Spleen (tissue), 11 donors: Measurements from ENCODE around the gene RPL31. TPM values are rescaled to one million over a fixed set of nuclear protein-coding genes. Genes with fewer than 3 reads are reported as not detected.
A peak's percentile ranks its signal among the peaks of the same experiment; 100 is the strongest.

Experiments
- DNase-seq: peaks from one replicate; pipeline ENCODE4 v3.0.0-alpha.2; 2020
- H3K27ac ChIP-seq, 8 donors: fragments of 200-600 bp; sonication (generic) in 7 of 8; 1 replicate in 4 of 8; 2 replicates in 4 of 8; pipeline versions ENCODE4 v1.5.0 to v1.8.0; 2016 to 2021; ENCODE audit warnings: inconsistent platforms in 4 of 8, mild to moderate bottlenecking in 4 of 8, moderate library complexity in 1 of 8
- H3K27me3 ChIP-seq, 7 donors: fragments of 200-600 bp; sonication (generic) in 6 of 7; replicated peaks in 1 of 7; 1 replicate in 4 of 7; 2 replicates in 3 of 7; pipeline versions ENCODE4 v1.5.0 to v1.8.0; 2016 to 2021; ENCODE audit warnings: inconsistent platforms in 3 of 7, mild to moderate bottlenecking in 1 of 7
- H3K36me3 ChIP-seq, 6 donors: fragments of 200-600 bp; sonication (generic) in 5 of 6; 1 replicate in 4 of 6; 2 replicates in 2 of 6; pipeline versions ENCODE4 v1.5.0 to v1.8.0; 2016 to 2021; ENCODE audit warnings: inconsistent platforms in 2 of 6
- H3K4me1 ChIP-seq, 6 donors: fragments of 200-600 bp; sonication (generic) in 5 of 6; 1 replicate in 3 of 6; 2 replicates in 3 of 6; pipeline versions ENCODE4 v1.5.0 to v1.8.0; 2016 to 2021; ENCODE audit warnings: inconsistent platforms in 3 of 6
- H3K4me3 ChIP-seq, 8 donors: fragments of 200-600 bp; sonication (generic) in 7 of 8; 1 replicate in 4 of 8; 2 replicates in 4 of 8; pipeline versions ENCODE4 v1.5.0 to v1.8.0; 2016 to 2021; ENCODE audit warnings: inconsistent platforms in 4 of 8, mild to moderate bottlenecking in 4 of 8, moderate library complexity in 2 of 8
- H3K9me3 ChIP-seq, 8 donors: fragments of 200-600 bp; sonication (generic) in 7 of 8; 1 replicate in 4 of 8; 2 replicates in 4 of 8; pipeline versions ENCODE4 v1.5.0 to v1.8.0; 2016 to 2021; ENCODE audit warnings: inconsistent platforms in 4 of 8
- CTCF ChIP-seq, 11 experiments: fragments of 200-600 bp in 7 of 11; fragments of 450-650 bp in 4 of 11; sonication (generic) in 4 of 11; IDR thresholded peaks in 8 of 11; conservative IDR thresholded peaks in 3 of 11; 1 replicate in 7 of 11; 2 replicates in 4 of 11; pipeline versions ENCODE4 v1.4.0 to v1.8.0; 2016 to 2021; ENCODE audit warnings: antibody characterized with exemption in 11 of 11, inconsistent platforms in 4 of 11, mild to moderate bottlenecking in 1 of 11
- POLR2A ChIP-seq, 3 donors: fragments of 450-650 bp; IDR thresholded peaks; one replicate each; pipeline ENCODE4 v1.5.1; 2017; ENCODE audit warnings: antibody characterized with exemption in 3 of 3, mild to moderate bottlenecking in 1 of 3
- POLR2AphosphoS5 ChIP-seq, 3 donors: sonication (generic); formaldehyde crosslinking; IDR thresholded peaks; one replicate each; pipeline ENCODE4 v1.5.1; 2017; ENCODE audit warnings: antibody characterized with exemption in 3 of 3
- WGBS, 5 donors: extraction: QIAGEN DNeasy Blood & Tissue Kit in 3 of 5; methylation state at CpG; one replicate each; pipeline versions ENCODE4 v1.1.5 to v1.1.7; 2013 to 2018; 5-methylcytosine and 5-hydroxymethylcytosine counted together
- intact Hi-C: fragments of 100-400 bp; cut with DNase I; formaldehyde crosslinking; loops from one replicate; pipeline ENCODE4 v1.15.0; 2023; ENCODE audit warnings: low total_unique reads
- polyA plus RNA-seq, 3 donors: library from polyadenylated mRNA; stranded (reverse); fragments of 200-250 nt; gene quantifications; one replicate each; pipeline ENCODE4 v1.2.1, GENCODE V29; 2013
- total RNA-seq, 7 donors: library from RNA; depleted of rRNA in 3 of 7; stranded (reverse); fragments of >200 nt in 3 of 7; fragmentation: NEBNext Ultra II Directional in 4 of 7; extraction: Animal tissue kit (Norgen Biotek cat#: 25700) in 4 of 7; gene quantifications; one replicate each; pipeline versions ENCODE4 v1.1.0 to v1.2.1, GENCODE V29; 2016 to 2021
- donor health status: healthy with polysubstance abuse.
- donor health status: DM: no; HTN: no; CAD: no; lungs with moderate emphysema.
- donor health status: DM: no; HTN: no; CAD: no.
- donor health status: Bipolar disorder and iron deficiency.
- donor health status: healthy.
- donor health status: DM: no; HTN: no; CAD: no.
- donor health status: DM: yes; HTN: yes; CAD: no.

RPL31 gene
- total and polyA plus RNA-seq, 10 donors: 876 to 10,502 (median 1,250) TPM

GRCh38 chr2:101038455-101039255, 36.6 kb downstream of the RPL31 start:
- H3K27me3 ChIP-seq: no peaks in the 10 kb centered on the region
- H3K4me3 ChIP-seq: no peak overlapping the region
- peaks cover 0 to 67% (median 20%) of the 10 kb centered on the region in 6 donors for H3K36me3 ChIP-seq
- H3K9me3 ChIP-seq: no peaks in the 10 kb centered on the region
- TF ChIP-seq POLR2AphosphoS5 (IDR thresholded peaks at IDR 0.05) (peak in 2 of 3 donors; percentile 2 to 23), POLR2A (IDR thresholded peaks at IDR 0.05) (no peak), CTCF (IDR thresholded peaks at IDR 0.05 in 8 of 11, conservative IDR thresholded peaks at IDR 0.05 in 3 of 11) (peak in 8 of 11 experiments; percentile 6 to 59 (median 32))
- intact Hi-C loops: no loop called here
- no peak for DNase-seq
- H3K27ac ChIP-seq: peak overlapping the region in 3 of 8 donors; percentile 74 to 80 (median 79)
- 86 to 93% (median 91%) methylated on average over 21 of the region's 21 CpGs for WGBS, 5 donors
- H3K4me1 ChIP-seq: peaks cover 0 to 58% (median 12%) of the 10 kb centered on the region in 6 donors

- intact Hi-C loops: loop anchor here (10.0 kb wide), 1 partner anchor 95 kb away; no protein-coding TSS in a partner anchor
- Histone ChIP-seq H3K4me3 (no peak overlapping the region), H3K36me3 (peaks cover 0 to 52% (median 15%) of the 10 kb centered on the region in 6 donors), H3K27me3 (no peaks in the 10 kb centered on the region), H3K27ac (peak overlapping the region in 4 of 8 donors; percentile 67 to 80 (median 76)), H3K9me3 (no peaks in the 10 kb centered on the region), H3K4me1 (peaks cover 0 to 62% (median 14%) of the 10 kb centered on the region in 6 donors)
- WGBS, 5 donors: 88 to 93% (median 90%) methylated on average over 13 of the region's 13 CpGs
- DNase-seq: no peak
- TF ChIP-seq POLR2A (IDR thresholded peaks at IDR 0.05): no peak
- no peak for TF ChIP-seq CTCF (IDR thresholded peaks at IDR 0.05 in 8 of 11, conservative IDR thresholded peaks at IDR 0.05 in 3 of 11)
- TF ChIP-seq POLR2AphosphoS5 (IDR thresholded peaks at IDR 0.05): no peak
Observed at GRCh38 chr2:101040072-101040471, 38.0 kb downstream of the RPL31 start.

- 61 to 86% (median 77%) methylated on average over 6 of the region's 6 CpGs for WGBS, 5 donors
- Histone ChIP-seq H3K27ac (peak overlapping the region in 6 of 8 donors; percentile 27 to 80 (median 70)), H3K4me1 (peaks cover 0 to 62% (median 14%) of the 10 kb centered on the region in 6 donors), H3K36me3 (peaks cover 0 to 51% (median 10%) of the 10 kb centered on the region in 6 donors), H3K27me3 (no peaks in the 10 kb centered on the region), H3K4me3 (peak overlapping the region in 1 of 8 donors; percentile 5), H3K9me3 (no peaks in the 10 kb centered on the region)
- no peak for DNase-seq
- intact Hi-C loops: loop anchor here (10.0 kb wide), 1 partner anchor 94 kb away; no protein-coding TSS in a partner anchor
- TF ChIP-seq CTCF (IDR thresholded peaks at IDR 0.05 in 8 of 11, conservative IDR thresholded peaks at IDR 0.05 in 3 of 11): no peak
- TF ChIP-seq POLR2AphosphoS5 (IDR thresholded peaks at IDR 0.05): no peak
- no peak for TF ChIP-seq POLR2A (IDR thresholded peaks at IDR 0.05)
Observed at GRCh38 chr2:101040761-101041160, 38.7 kb downstream of the RPL31 start.

GRCh38 chr2:101041413-101041812, 39.3 kb downstream of the RPL31 start:
- Histone ChIP-seq H3K27me3 (no peaks in the 10 kb centered on the region), H3K27ac (peak overlapping the region in 6 of 8 donors; percentile 27 to 80 (median 70)), H3K9me3 (no peaks in the 10 kb centered on the region), H3K4me3 (no peak overlapping the region), H3K36me3 (peaks cover 0 to 51% (median 10%) of the 10 kb centered on the region in 6 donors), H3K4me1 (peaks cover 0 to 62% (median 14%) of the 10 kb centered on the region in 6 donors)
- intact Hi-C loops: loop anchor here (10.0 kb wide), 1 partner anchor 93 kb away; no protein-coding TSS in a partner anchor
- TF ChIP-seq POLR2AphosphoS5 (IDR thresholded peaks at IDR 0.05): no peak
- TF ChIP-seq CTCF (IDR thresholded peaks at IDR 0.05 in 8 of 11, conservative IDR thresholded peaks at IDR 0.05 in 3 of 11): no peak
- TF ChIP-seq POLR2A (IDR thresholded peaks at IDR 0.05): no peak
- WGBS, 5 donors: 53 to 87% (median 62%) methylated on average over 4 of the region's 4 CpGs
- no peak for DNase-seq
